ENCODE results near the gene AGTRAP. TPM values are rescaled to one million over a fixed set of nuclear protein-coding genes. Genes with fewer than 3 reads are reported as not detected.

The AGTRAP gene
- total RNA-seq, 1 donor from 2014 or later, result 38.6 TPM

- Mint-ChIP-seq H3K4me1 (ENCODE audit: unreplicated experiment) (no peaks in the 10 kb centered on the region), H3K27me3 (peaks cover 4% of the 10 kb centered on the region), H3K27ac (no peak overlapping the region), H3K36me3 (no peaks in the 10 kb centered on the region), H3K4me3 (peak overlapping the region; percentile 31), H3K9me3 (no peaks in the 10 kb centered on the region)
- peak; percentile 98 for TF ChIP-seq CTCF (conservative IDR thresholded peaks at IDR 0.05)
- DNase-seq (ENCODE audit: extremely low spot score, unreplicated experiment), result no peak
Measured at GRCh38 chr1:11719313-11720032, 16.5 kb upstream of the AGTRAP start.

GRCh38 chr1:11720033-11720376, 15.9 kb upstream of the AGTRAP start:
- Mint-ChIP-seq H3K9me3 (no peaks in the 10 kb centered on the region), H3K27me3 (peaks cover 4% of the 10 kb centered on the region), H3K4me1 (ENCODE audit: unreplicated experiment) (no peaks in the 10 kb centered on the region), H3K36me3 (no peaks in the 10 kb centered on the region), H3K27ac (no peak overlapping the region), H3K4me3 (no peak overlapping the region)
- DNase-seq (ENCODE audit: extremely low spot score, unreplicated experiment), result no peak
- TF ChIP-seq CTCF (conservative IDR thresholded peaks at IDR 0.05), result peak; percentile 19

- no peak for DNase-seq (ENCODE audit: extremely low spot score, unreplicated experiment)
- TF ChIP-seq CTCF (conservative IDR thresholded peaks at IDR 0.05), result no peak
- Mint-ChIP-seq H3K27me3 (peaks cover 4% of the 10 kb centered on the region), H3K9me3 (no peaks in the 10 kb centered on the region), H3K4me3 (no peak overlapping the region), H3K4me1 (ENCODE audit: unreplicated experiment) (no peaks in the 10 kb centered on the region), H3K27ac (no peak overlapping the region), H3K36me3 (no peaks in the 10 kb centered on the region)
Measured at GRCh38 chr1:11720525-11720924, 15.4 kb upstream of the AGTRAP start.

- no peak overlapping the region for H3K27ac Mint-ChIP-seq
- no peak for TF ChIP-seq CTCF (conservative IDR thresholded peaks at IDR 0.05)
- DNase-seq (ENCODE audit: extremely low spot score, unreplicated experiment), result no peak
- peaks cover 4% of the 10 kb centered on the region for H3K27me3 Mint-ChIP-seq
- no peak overlapping the region for H3K4me3 Mint-ChIP-seq
- no peaks in the 10 kb centered on the region for H3K9me3 Mint-ChIP-seq
- no peaks in the 10 kb centered on the region for H3K36me3 Mint-ChIP-seq
- H3K4me1 Mint-ChIP-seq (ENCODE audit: unreplicated experiment), result no peaks in the 10 kb centered on the region
Measured at GRCh38 chr1:11721311-11721710, 14.6 kb upstream of the AGTRAP start.

GRCh38 chr1:11722538-11722937, 13.4 kb upstream of the AGTRAP start:
- H3K36me3 Mint-ChIP-seq, result no peaks in the 10 kb centered on the region
- peaks cover 4% of the 10 kb centered on the region for H3K27me3 Mint-ChIP-seq
- no peak overlapping the region for H3K27ac Mint-ChIP-seq
- no peak for TF ChIP-seq CTCF (conservative IDR thresholded peaks at IDR 0.05)
- H3K4me3 Mint-ChIP-seq, result no peak overlapping the region
- no peaks in the 10 kb centered on the region for H3K4me1 Mint-ChIP-seq (ENCODE audit: unreplicated experiment)
- DNase-seq (ENCODE audit: extremely low spot score, unreplicated experiment), result no peak
- H3K9me3 Mint-ChIP-seq, result no peaks in the 10 kb centered on the region

Data from type B pancreatic cell (in vitro differentiated cells).